Suppressor macrophage (primary cell): ENCODE measurements around the gene KIF26A.
"Not testable (repeated sequence)": the region's sequence is repeated elsewhere in the genome, so short reads cannot be mapped to it uniquely, and the experiment has no call there.

Experiments
- DNase-seq, 4 experiments: peaks; one replicate each; pipeline ENCODE4 v3.0.0-alpha.2; 2020 to 2022

Gene KIF26A

DNA sequence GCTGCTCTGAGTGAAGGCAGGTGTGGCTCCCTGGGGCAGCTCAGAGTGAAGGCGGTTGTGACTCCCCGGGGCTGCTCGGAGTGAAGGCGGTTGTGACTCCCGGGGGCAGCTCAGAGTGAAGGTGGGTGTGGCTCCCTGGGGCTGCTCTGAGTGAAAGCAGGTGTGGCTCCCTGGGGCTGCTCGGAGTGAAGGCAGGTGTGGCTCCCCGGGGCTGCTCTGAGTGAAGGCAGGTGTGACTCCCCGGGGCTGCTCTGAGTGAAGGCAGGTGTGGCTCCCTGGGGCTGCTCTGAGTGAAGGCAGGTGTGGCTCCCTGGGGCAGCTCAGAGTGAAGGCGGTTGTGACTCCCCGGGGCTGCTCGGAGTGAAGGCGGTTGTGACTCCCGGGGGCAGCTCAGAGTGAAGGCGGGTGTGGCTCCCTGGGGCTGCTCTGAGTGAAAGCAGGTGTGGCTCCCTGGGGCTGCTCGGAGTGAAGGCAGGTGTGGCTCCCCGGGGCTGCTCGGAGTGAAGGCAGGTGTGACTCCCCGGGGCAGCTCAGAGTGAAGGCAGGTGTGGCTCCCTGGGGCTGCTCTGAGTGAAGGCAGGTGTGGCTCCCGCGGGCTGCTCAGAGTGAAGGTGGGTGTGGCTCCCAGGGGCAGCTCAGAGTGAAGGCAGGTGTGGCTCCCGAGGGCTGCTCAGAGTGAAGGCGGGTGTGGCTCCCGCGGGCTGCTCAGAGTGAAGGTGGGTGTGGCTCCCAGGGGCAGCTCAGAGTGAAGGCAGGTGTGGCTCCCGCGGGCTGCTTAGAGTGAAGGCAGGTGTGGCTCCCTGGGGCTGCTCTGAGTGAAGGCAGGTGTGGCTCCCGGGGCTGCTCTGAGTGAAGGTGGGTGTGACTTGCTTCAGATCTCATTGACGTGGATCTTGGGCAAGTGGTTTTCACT is 87.1 kb downstream of the KIF26A start:
- DNase-seq: not testable (repeated sequence)

DNA sequence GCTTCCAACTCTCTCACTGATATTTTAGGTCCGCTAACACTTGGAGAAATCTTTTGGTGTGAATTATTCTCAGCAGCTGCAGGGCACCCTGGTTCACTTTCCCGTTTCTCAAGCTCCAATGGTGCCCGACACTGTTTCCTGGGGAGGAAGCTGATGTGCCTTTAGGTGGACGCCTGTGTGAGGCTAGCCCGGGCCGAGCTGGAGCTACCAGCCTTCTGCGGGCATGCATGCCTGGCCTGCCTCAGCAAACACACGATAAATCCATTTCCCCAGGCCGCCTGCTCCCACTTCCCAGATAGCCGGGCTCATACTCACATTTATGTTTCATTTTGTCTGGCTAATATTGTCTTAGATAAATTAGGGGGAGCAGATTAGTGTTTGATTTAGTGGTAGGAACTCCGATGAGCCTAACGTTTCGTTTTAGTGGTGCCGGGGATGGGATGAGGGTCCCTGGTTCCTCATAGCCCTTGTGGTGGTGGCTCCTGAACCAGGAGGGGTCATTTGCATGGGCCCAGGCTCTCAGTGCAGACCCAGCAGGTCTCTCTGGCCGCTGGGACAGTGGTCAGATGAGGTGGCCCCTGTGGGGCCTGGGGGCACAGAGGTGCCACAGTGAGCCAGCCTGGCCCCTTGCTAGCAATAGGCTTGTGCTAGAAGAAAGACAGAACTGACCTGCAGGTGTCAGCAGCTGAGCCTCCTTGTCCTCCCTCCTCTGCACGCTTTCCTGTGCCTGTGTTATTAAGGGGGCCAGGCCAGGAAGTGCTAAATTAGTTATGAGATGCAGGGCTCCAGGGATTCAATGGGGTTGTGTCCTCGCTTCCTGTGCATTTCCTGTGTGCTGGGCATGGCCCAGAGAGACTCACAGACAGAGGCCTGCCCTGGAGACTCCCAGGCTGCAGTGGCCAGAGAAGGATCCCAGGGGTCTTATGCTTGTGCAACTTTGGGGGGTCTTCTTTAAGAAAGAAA is 88.3 kb downstream of the KIF26A start:
- no peak for DNase-seq

DNA sequence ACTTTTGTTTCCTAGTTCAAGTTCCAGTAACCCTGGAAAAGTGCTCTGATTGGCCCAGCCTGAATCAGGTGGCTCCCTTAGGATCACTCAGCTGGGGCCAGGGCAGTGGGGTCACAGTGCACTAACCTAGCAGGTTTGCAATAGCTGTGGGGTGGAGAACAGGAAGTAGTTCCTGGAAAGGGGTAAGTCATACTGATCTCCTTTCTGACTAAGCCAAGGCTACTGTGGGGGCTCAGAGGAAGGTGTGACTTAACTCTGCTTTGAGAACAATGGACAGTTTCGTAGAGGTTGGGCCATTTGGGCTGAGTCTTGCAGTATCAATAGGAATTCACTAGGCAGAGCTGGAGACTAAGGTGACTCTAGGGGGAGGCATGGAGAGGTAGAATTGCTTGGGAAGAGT is 89.4 kb downstream of the KIF26A start:
- DNase-seq: no peak

DNA sequence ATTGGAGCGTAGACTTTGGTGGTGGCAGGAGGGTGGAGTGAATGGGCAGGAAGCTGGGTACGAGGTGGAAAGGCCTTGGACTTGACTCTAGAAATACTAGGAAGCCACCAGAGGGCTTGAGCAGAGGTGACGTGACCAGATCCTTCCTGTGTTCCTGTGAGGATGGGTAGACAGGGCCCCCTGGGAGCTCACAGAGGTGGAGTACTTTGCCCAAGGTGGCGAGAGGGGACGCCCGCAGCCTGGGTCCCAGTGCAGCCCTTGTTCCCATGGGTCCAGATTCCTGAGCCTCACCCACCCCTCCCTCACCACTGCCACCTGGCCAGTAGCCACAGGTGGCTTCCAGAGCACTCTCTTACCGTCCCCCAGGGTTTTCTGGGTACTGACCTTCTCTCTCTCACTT is 89.8 kb downstream of the KIF26A start:
- DNase-seq: no peak

DNA sequence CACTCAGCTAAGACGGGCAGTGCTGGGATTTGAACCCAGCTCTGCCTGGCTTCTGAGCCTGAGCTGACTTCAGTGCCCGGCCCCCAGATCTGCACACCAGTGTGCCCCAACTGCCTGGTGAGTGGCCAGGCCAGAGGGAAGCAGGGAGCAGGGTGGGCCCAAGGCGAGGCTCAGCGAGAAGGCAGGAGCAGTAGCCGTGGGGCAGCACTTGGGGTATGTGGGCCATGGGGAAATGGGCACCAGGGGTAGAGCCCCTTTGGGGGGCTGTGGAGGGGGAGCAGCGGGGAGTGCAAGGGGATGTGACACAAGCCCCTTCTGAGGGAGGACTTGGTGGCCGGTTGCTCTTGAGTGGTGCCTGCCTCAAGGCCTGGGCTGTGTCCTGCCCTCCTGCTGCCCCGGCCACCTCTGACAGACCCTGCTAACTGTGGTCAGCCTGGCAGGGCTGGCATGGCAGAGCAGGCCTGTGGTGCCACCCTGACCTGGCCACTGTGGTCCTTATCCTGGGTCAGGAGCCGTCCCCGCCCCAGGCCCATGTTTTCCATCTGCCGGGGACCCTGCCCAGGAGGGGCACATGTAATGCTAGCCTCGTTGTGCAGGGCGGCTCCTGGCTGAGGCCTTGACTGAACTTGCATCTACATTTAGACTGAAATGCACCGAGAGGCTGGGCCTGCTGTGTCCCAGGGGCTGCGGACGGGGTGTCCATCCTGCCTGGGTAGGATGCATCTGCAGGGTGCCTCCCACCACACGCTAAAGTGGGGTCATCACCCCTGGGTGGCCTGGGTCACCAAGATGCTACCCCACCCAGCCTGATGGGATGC is 90.5 kb downstream of the KIF26A start:
- no peak for DNase-seq

DNA sequence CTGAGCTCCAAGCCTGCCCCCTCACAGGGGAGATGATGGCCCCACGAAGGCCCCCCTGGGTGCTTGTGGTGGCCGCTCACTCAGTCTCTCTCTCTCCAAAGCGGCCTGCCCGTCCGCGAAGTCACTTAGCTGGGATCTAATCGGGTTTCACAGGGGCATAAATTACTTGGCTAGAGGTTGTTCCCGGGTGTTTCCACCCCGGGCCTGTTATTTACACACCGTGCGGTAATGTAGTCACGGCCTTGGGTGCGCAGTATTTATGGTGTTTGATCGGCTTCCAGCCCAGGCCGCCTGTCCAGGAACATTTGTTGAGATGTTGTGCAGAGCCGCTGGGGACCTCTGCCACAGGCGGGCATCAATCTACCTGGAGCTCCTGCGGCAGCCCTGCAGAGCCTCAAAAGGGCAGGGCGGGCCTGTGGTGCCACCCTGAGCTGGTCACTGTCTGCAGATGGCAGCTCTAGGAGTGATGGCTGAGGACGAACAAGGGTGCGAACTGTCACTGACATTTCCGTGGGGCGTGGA is 91.2 kb downstream of the KIF26A start:
- DNase-seq: no peak

DNA sequence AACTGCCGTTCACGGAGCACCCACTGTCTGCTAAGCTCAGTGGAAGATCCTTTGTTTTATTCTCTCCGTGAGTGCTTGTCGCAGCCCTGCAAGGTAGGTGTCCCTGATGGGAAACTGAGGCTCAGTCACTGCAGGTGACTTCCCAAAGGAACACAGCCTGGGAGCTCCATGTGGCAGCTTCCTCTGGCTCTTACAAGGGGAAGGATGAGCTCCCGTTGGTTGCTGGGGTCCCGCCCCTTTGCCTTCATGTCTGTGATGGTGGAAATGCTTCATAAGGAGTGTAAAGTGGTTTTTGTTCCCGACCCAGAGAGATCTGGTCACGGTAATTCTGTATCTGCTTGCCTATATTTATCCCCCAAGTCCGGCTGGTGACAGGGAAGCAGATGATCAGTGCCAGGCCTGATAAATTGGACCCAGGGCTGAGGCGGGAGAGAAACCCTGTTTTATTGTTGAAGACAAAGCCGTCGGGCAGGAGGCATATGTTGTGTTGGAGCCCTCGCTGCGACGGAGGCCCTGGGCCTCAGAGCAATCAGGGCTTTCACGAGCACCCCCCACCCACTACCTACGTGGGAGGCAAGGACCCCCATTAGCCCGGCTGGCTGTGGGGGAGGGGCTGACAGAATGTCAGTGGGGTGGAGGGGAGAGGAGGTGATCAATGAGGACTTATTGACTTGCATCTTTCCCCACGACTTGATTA is 91.9 kb downstream of the KIF26A start:
- DNase-seq: no peak
